ENCODE data around the gene FAM117A.
"Not testable (repeated sequence)": the region's sequence is repeated elsewhere in the genome, so short reads cannot be mapped to it uniquely, and the experiment has no call there.

Gene FAM117A

GRCh38 chr17:49676276-49676868, 87.6 kb downstream of the FAM117A start:
- DNase-seq, result no peak

- DNase-seq, result no peak
Measured at GRCh38 chr17:49674507-49674906, 89.4 kb downstream of the FAM117A start.

- not testable (repeated sequence) for DNase-seq
Measured at GRCh38 chr17:49673679-49674078, 90.3 kb downstream of the FAM117A start.

- no peak for DNase-seq
Measured at GRCh38 chr17:49670641-49671040, 93.3 kb downstream of the FAM117A start.

- no peak for DNase-seq
Measured at GRCh38 chr17:49670002-49670401, 93.9 kb downstream of the FAM117A start.

- no peak for DNase-seq
Measured at GRCh38 chr17:49667854-49668253, 96.1 kb downstream of the FAM117A start.

- no peak for DNase-seq
Measured at GRCh38 chr17:49664706-49665211, 99.2 kb downstream of the FAM117A start.

Measured in activated effector memory CD4-positive, alpha-beta T cell treated with anti-CD3 and anti-CD28 coated beads, Interleukin-2, amount 50 U/mL, for 16 hours (primary cell).